ENCODE measurements around the gene SLC6A4. TPM values are rescaled to one million over a fixed set of nuclear protein-coding genes. Genes with fewer than 3 reads are reported as not detected.
A peak's percentile ranks its signal among the peaks of the same experiment; 100 is the strongest.

SLC6A4 gene
- total RNA-seq, 1 experiment from 2014 or later, result 0.02 TPM

- H2AK5ac ChIP-seq (ENCODE audit: insufficient read length, low read length), result no peak overlapping the region
- no peak overlapping the region for H3K9ac ChIP-seq (ENCODE audit: extremely low read depth, insufficient read length, low read length)
- no peak overlapping the region for H4K91ac ChIP-seq (ENCODE audit: insufficient read length, low read depth, low read length)
- H4K8ac ChIP-seq (replicated peaks; ENCODE audit: insufficient read length, low read depth, low read length), result no peak overlapping the region
- H2BK20ac ChIP-seq (ENCODE audit: low read depth, low read length, poor library complexity, severe bottlenecking), result no peak overlapping the region
- H3K18ac ChIP-seq (ENCODE audit: insufficient read length, low read depth, low read length), result no peak overlapping the region
- H3K27ac ChIP-seq (ENCODE audit: insufficient read length, low read depth, low read length), result no peak overlapping the region
- no peak overlapping the region for H2BK12ac ChIP-seq (ENCODE audit: insufficient read length, low read depth, low read length)
- no peak overlapping the region for H3K23ac ChIP-seq (ENCODE audit: insufficient read length, low read depth, low read length)
- H3K23me2 ChIP-seq (ENCODE audit: insufficient read length, low read depth, low read length, poor library complexity, severe bottlenecking), result peaks cover 5% of the 10 kb centered on the region
- no peaks in the 10 kb centered on the region for H3K4me1 ChIP-seq (ENCODE audit: insufficient read depth, low read length)
- H3K79me1 ChIP-seq (ENCODE audit: insufficient read depth, low read depth, low read length, poor library complexity, severe bottlenecking), result no peaks in the 10 kb centered on the region
- H3K27me3 ChIP-seq (ENCODE audit: insufficient read depth, low read length), result peaks cover 33% of the 10 kb centered on the region; the same call in 1 of the 2 replicates
- Mint-ChIP-seq H3K4me1 (peaks cover 27 to 30% of the 10 kb centered on the region in 2 experiments), H3K4me3 (peak overlapping the region; percentile 34 to 72), H3K27ac (peak overlapping the region in 1 of 3 experiments; percentile 43; a peak in 1 of 7 replicates), H3K9me3 (peaks cover 2 to 4% of the 10 kb centered on the region in 2 experiments; a peak in 4 of 5 replicates), H3K27me3 (ENCODE audit: low read depth) (peaks cover 86% of the 10 kb centered on the region), H3K36me3 (ENCODE audit: insufficient read depth in 1 of 3, low read depth in 3 of 3) (peaks cover 0 to 4% (median under 1%) of the 10 kb centered on the region in 3 experiments; a peak in 3 of 7 replicates)
- no peaks in the 10 kb centered on the region for H3K79me2 ChIP-seq (ENCODE audit: insufficient read depth, low read length)
- no peaks in the 10 kb centered on the region for H4K20me1 ChIP-seq (ENCODE audit: control insufficient read depth, insufficient read depth, insufficient read length)
- no peak overlapping the region for H3T11ph ChIP-seq (ENCODE audit: low read length)
- H3K14ac ChIP-seq (ENCODE audit: insufficient read depth, low read length), result no peak overlapping the region
- H3K56ac ChIP-seq (ENCODE audit: insufficient read length, low read depth, low read length), result no peak overlapping the region
- H2BK5ac ChIP-seq (ENCODE audit: insufficient read length, low read length), result no peak overlapping the region
- TF ChIP-seq, protein P1, sequence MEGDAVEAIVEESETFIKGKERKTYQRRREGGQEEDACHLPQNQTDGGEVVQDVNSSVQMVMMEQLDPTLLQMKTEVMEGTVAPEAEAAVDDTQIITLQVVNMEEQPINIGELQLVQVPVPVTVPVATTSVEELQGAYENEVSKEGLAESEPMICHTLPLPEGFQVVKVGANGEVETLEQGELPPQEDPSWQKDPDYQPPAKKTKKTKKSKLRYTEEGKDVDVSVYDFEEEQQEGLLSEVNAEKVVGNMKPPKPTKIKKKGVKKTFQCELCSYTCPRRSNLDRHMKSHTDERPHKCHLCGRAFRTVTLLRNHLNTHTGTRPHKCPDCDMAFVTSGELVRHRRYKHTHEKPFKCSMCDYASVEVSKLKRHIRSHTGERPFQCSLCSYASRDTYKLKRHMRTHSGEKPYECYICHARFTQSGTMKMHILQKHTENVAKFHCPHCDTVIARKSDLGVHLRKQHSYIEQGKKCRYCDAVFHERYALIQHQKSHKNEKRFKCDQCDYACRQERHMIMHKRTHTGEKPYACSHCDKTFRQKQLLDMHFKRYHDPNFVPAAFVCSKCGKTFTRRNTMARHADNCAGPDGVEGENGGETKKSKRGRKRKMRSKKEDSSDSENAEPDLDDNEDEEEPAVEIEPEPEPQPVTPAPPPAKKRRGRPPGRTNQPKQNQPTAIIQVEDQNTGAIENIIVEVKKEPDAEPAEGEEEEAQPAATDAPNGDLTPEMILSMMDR (conservative IDR thresholded peaks at IDR 0.05), result no peak
- peak; percentile 32 for DNase-seq
- no peak overlapping the region for H3K4ac ChIP-seq (ENCODE audit: low read depth, low read length)
- no peak overlapping the region for H2BK120ac ChIP-seq (ENCODE audit: low read depth, low read length, poor library complexity, severe bottlenecking)
- H2BK15ac ChIP-seq (ENCODE audit: low read depth, low read length), result no peak overlapping the region
- peak overlapping the region; percentile 68 for H3K4me2 ChIP-seq (ENCODE audit: insufficient read depth, insufficient read length, low read length)
- no CpG with 5 or more reads among the region's 12 CpGs for WGBS (ENCODE audit: extremely low coverage, insufficient read length, low lambda C conversion rate)
- H4K5ac ChIP-seq (ENCODE audit: insufficient read length, low read depth, low read length), result no peak overlapping the region
- H2AFZ ChIP-seq (ENCODE audit: low read length), result no peak overlapping the region
- H3K9me3 ChIP-seq (ENCODE audit: control insufficient read depth, low read depth, low read length), result no peaks in the 10 kb centered on the region
These were observed 533 bp downstream of the SLC6A4 start for GRCh38 chr17:30234964-30235363.

Data from H9 (cell line).